ENCODE data around the gene SPN. TPM values are rescaled to one million over a fixed set of nuclear protein-coding genes. Genes with fewer than 3 reads are reported as not detected.

Gene SPN
- total and polyA plus RNA-seq, 2 donors (not counting 1 experiment from before 2014, with no cell fraction given) = 0.01 TPM; not detected in 1

GRCh38 chr16:29643596-29643995 lies 19.5 kb upstream of the SPN start:
- no peaks in the 10 kb centered on the region for H4K20me1 ChIP-seq (ENCODE audit: control insufficient read depth, extremely low read depth, insufficient read depth, low read length)
- no peak overlapping the region for H3K4me2 ChIP-seq (ENCODE audit: extremely low read depth, insufficient read depth, low read length)
- H3K9me3 ChIP-seq (ENCODE audit: control insufficient read depth, insufficient read depth, low read depth, low read length) = no peaks in the 10 kb centered on the region
- no peak for TF ChIP-seq CTCF (conservative IDR thresholded peaks at IDR 0.05 in 1 of 2, IDR thresholded peaks at IDR 0.05 in 1 of 2; ENCODE audit: low read depth in 1 of 2, low read length in 2 of 2)
- no peak for TF ChIP-seq EZH2 (IDR thresholded peaks at IDR 0.05; ENCODE audit: low read length, missing control alignments)
- no peaks in the 10 kb centered on the region for H3K79me2 ChIP-seq (ENCODE audit: control insufficient read depth, insufficient read depth, low read length)
- no peaks in the 10 kb centered on the region for H3K36me3 ChIP-seq (ENCODE audit: control insufficient read depth, insufficient read depth, low read length)
- no peaks in the 10 kb centered on the region for H3K27me3 ChIP-seq (ENCODE audit: control insufficient read depth, insufficient read depth, low read length)
- H3K9ac ChIP-seq (ENCODE audit: insufficient read depth, low read length) = no peak overlapping the region
- H2AFZ ChIP-seq (ENCODE audit: low read length) = no peak overlapping the region
- no peak for DNase-seq (ENCODE audit: low read depth in 2 of 2)
- H3K27ac ChIP-seq (ENCODE audit: insufficient read depth, low read length) = no peak overlapping the region
- H3K4me3 ChIP-seq (replicated peaks in 1 of 4; ENCODE audit: control extremely low read depth in 1 of 4, insufficient read depth in 1 of 4, low read depth in 3 of 4, low read length in 4 of 4) = no peak overlapping the region
- no peaks in the 10 kb centered on the region for H3K4me1 ChIP-seq (ENCODE audit: control insufficient read depth, extremely low read depth, insufficient read depth, low read length)

- H3K9me3 ChIP-seq (ENCODE audit: control insufficient read depth, insufficient read depth, low read depth, low read length) = no peaks in the 10 kb centered on the region
- H3K4me1 ChIP-seq (ENCODE audit: control insufficient read depth, extremely low read depth, insufficient read depth, low read length) = no peaks in the 10 kb centered on the region
- no peaks in the 10 kb centered on the region for H3K27me3 ChIP-seq (ENCODE audit: control insufficient read depth, insufficient read depth, low read length)
- no peak for DNase-seq (ENCODE audit: low read depth in 2 of 2)
- TF ChIP-seq CTCF (conservative IDR thresholded peaks at IDR 0.05 in 1 of 2, IDR thresholded peaks at IDR 0.05 in 1 of 2; ENCODE audit: low read depth in 1 of 2, low read length in 2 of 2) (no peak), EZH2 (IDR thresholded peaks at IDR 0.05; ENCODE audit: low read length, missing control alignments) (no peak)
- H3K79me2 ChIP-seq (ENCODE audit: control insufficient read depth, insufficient read depth, low read length) = no peaks in the 10 kb centered on the region
- H4K20me1 ChIP-seq (ENCODE audit: control insufficient read depth, extremely low read depth, insufficient read depth, low read length) = no peaks in the 10 kb centered on the region
- H2AFZ ChIP-seq (ENCODE audit: low read length) = no peak overlapping the region
- H3K36me3 ChIP-seq (ENCODE audit: control insufficient read depth, insufficient read depth, low read length) = no peaks in the 10 kb centered on the region
- no peak overlapping the region for H3K27ac ChIP-seq (ENCODE audit: insufficient read depth, low read length)
- H3K4me3 ChIP-seq (replicated peaks in 1 of 4; ENCODE audit: control extremely low read depth in 1 of 4, insufficient read depth in 1 of 4, low read depth in 3 of 4, low read length in 4 of 4) = no peak overlapping the region
- no peak overlapping the region for H3K9ac ChIP-seq (ENCODE audit: insufficient read depth, low read length)
- H3K4me2 ChIP-seq (ENCODE audit: extremely low read depth, insufficient read depth, low read length) = no peak overlapping the region
Observed at GRCh38 chr16:29644338-29644857, 18.6 kb upstream of the SPN start.

GRCh38 chr16:29644973-29645693 lies 17.9 kb upstream of the SPN start:
- Histone ChIP-seq H3K4me2 (ENCODE audit: extremely low read depth, insufficient read depth, low read length) (no peak overlapping the region), H2AFZ (ENCODE audit: low read length) (no peak overlapping the region), H3K9ac (ENCODE audit: insufficient read depth, low read length) (no peak overlapping the region), H4K20me1 (ENCODE audit: control insufficient read depth, extremely low read depth, insufficient read depth, low read length) (no peaks in the 10 kb centered on the region), H3K9me3 (ENCODE audit: control insufficient read depth, insufficient read depth, low read depth, low read length) (no peaks in the 10 kb centered on the region), H3K27ac (ENCODE audit: insufficient read depth, low read length) (no peak overlapping the region), H3K36me3 (ENCODE audit: control insufficient read depth, insufficient read depth, low read length) (no peaks in the 10 kb centered on the region), H3K79me2 (ENCODE audit: control insufficient read depth, insufficient read depth, low read length) (no peaks in the 10 kb centered on the region), H3K4me3 (replicated peaks in 1 of 4; ENCODE audit: control extremely low read depth in 1 of 4, insufficient read depth in 1 of 4, low read depth in 3 of 4, low read length in 4 of 4) (no peak overlapping the region), H3K4me1 (ENCODE audit: control insufficient read depth, extremely low read depth, insufficient read depth, low read length) (no peaks in the 10 kb centered on the region), H3K27me3 (ENCODE audit: control insufficient read depth, insufficient read depth, low read length) (no peaks in the 10 kb centered on the region)
- no peak for DNase-seq (ENCODE audit: low read depth in 2 of 2)
- no peak for TF ChIP-seq CTCF (conservative IDR thresholded peaks at IDR 0.05 in 1 of 2, IDR thresholded peaks at IDR 0.05 in 1 of 2; ENCODE audit: low read depth in 1 of 2, low read length in 2 of 2)
- no peak for TF ChIP-seq EZH2 (IDR thresholded peaks at IDR 0.05; ENCODE audit: low read length, missing control alignments)
